Measurements from ENCODE around the gene BCL11A.

DNA sequence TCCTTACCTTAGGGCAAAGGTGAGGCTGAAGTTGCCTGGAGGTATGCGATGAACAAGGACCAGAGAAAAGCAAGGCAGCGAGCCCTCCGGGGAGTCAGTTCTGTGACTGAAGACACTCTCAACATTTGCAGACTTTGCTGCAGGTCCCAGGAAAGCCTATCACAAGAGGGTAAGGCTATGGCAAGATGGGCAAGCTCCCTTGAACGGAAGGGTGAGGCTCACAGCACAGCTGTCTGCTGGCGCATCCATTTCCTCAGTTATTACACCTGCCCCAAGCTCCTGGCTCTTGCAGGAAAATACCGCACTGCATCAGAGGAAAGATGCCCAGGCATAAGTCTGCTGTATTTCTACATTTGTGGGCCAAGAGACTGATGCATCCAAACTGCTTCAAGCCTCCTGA is 141.4 kb downstream of the BCL11A start:
- no peak for TF ChIP-seq CTCF (optimal IDR thresholded peaks at IDR 0.05 in 1 of 3, IDR thresholded peaks at IDR 0.05 in 1 of 3, conservative IDR thresholded peaks at IDR 0.05 in 1 of 3; ENCODE audit: extremely low read depth in 1 of 3, insufficient read depth in 2 of 3, low read length in 3 of 3)
- no peak for TF ChIP-seq EZH2 (IDR thresholded peaks at IDR 0.05; ENCODE audit: low read length)

Measured in keratinocyte (primary cell).